Hematopoietic multipotent progenitor cell treated with erythropoietin and hydrocortisone succinate and interleukin-3 and kit ligand, for 4 days (in vitro differentiated cells): Measurements from ENCODE around the gene GABBR2.
"Not testable (repeated sequence)": the region's sequence is repeated elsewhere in the genome, so short reads cannot be mapped to it uniquely, and the experiment has no call there.

Experiments used
- DNase-seq: peaks from one replicate; pipeline ENCODE4 v3.0.0-alpha.2; 2015

GABBR2 gene

GRCh38 chr9:98591696-98592095 is 117.0 kb downstream of the GABBR2 start:
- no peak for DNase-seq

DNA sequence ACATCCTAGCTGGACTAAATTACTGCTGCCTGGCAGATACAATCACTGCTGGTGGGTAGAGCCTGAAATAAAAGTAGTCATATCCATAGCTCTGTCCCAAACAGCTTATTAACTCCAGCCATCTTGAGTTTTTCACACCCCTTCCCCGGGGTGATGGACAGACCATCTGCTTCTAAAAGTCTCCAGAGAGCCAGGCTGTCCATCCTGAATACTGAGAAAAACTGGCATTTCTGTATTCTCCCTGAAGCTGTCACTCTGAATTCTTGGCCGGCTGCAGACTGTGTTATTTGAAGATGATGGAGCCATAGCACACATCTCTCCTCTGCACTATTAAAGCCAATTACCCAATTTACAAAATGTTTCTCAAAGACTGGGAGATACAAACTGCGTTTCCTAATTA is 118.6 kb downstream of the GABBR2 start:
- DNase-seq: no peak

GRCh38 chr9:98589102-98589501 is 119.6 kb downstream of the GABBR2 start:
- no peak for DNase-seq

- not testable (repeated sequence) for DNase-seq
These were observed 123.8 kb downstream of the GABBR2 start for GRCh38 chr9:98584853-98585438.

DNA sequence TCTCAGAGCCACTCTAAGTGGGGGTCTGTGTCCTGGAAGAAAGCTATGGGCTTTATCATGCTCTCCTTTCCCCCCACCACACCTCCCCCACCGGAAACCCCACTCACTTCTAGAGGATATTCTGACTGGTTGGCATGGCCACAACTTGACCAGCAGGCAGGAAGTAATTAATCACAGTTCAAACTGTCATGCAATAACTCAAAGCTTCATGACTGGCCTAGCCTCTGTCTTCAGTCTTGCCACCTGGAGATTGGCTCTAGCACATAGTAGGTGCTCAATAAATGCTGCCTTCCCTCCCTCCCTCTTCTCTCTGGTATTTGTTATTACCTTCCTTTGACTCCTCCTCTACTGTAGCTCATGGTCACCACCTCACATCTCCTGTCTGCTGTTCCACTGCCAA is 124.7 kb downstream of the GABBR2 start:
- peak; percentile 30 for DNase-seq

- no peak for DNase-seq
These were observed 125.3 kb downstream of the GABBR2 start for GRCh38 chr9:98583417-98583816.

- DNase-seq: no peak
These were observed 127.8 kb downstream of the GABBR2 start for GRCh38 chr9:98580956-98581355.

- no peak for DNase-seq
These were observed 129.0 kb downstream of the GABBR2 start for GRCh38 chr9:98579700-98580099.

DNA sequence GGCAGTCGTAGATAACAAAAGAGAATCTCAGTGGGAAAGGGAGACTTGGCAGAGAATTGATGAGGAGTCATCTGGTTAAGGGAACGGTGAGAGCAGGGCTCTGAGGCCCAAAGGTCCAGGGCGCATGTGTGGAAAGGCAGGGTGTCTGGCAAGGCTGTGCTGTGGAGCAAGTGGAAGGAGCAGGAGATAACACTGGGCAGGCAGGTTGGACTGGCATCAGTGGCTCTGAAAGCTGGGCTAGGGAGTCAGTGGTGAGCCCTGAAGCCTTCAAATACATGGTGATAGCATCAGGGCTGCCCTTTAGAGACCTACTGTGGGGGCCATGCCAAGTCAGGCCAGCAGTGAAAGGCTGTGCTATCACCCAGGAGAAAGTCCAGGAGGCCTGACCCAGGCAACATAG is 131.3 kb downstream of the GABBR2 start:
- DNase-seq: no peak

GRCh38 chr9:98576859-98577258 is 131.9 kb downstream of the GABBR2 start:
- no peak for DNase-seq

DNA sequence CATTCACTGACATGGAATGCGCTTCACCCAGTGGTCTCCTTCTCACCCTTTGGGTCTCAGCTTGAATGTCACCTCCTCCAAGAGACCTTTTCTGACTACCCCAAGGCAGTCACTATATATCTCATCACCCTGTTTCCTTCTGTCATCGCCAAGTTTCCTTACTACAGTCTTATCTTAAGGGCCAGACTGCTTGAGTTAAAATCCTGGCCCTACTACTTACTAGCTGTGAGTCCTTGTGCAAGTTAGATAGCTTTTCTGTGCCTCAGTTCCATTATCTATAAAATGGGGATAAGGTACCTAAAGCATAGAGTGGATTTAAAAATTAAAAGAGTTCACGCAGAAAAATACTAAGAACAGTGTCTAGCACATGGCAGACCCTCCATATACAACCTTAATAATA is 132.4 kb downstream of the GABBR2 start:
- peak; percentile 83 for DNase-seq

DNA sequence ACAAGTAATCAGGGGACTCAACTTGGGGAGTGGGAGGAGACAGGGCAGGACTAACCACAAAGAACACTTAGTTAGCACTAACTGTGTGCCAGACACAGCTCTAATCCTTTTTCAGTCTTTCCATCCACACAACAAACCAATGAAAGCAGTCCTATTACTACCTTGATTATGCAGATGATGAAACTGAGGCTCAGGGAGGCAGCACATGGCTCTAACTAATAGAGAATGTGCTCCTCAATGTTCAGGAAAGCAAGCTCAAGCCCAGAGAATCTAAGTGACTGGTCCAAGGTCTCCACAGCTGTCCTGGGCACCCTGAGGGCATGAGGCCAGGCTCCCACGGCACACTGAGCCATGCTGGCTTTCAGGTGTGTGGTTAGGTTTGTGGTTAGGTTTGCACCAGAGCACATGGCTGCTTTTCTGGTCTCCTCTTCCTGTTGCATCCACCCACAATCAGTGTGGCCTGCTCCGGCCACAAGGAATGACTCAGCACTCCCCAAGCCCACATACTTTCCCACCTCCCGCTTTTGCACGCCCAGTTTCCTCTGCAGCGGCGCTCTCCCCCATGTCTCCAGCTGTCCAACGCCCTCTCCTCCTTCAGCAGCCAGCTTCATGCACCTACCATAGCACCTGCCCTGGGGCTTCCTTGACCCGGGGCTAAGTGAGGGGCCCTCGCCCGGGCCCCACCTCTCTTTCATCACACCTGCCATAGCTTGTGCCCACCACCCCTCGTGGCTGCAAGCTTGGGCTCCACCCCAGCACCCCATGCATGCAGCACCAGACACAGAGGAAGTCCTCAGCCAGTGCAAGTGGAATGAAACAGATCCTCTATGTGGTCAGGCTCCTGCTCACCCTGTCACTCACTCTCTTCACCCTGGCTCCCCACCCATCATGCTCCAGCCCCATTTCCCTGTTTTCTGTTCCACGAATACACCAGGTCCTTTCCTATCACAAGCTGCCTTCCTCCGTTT is 133.1 kb downstream of the GABBR2 start:
- peak; percentile 89 for DNase-seq

DNA sequence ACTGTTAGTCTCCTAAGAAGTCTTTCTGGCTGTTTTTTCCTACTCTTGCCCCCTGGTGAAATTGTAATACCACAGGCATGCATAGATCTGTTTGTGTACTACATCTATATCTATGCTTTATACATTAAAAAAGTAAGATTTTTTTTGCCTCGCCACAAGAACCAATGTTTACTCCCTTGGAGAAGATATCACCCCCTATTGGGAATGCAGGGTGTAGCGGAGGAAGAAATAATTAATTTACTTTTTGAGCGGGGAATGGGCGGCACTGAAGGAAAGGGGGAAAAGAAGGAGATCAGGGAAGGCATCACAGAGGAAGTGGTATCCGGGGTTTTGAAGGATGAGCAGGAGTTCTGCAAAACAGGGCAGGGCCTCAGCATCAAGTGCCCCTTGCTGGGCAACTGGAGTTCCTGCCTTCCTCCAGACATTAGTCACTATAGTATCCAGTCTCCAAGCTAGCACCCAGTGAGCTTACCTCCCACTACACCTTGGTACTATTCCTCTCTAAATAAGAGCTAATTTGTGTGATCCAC is 134.9 kb downstream of the GABBR2 start:
- DNase-seq: peak; percentile 13

GRCh38 chr9:98572796-98573195 is 135.9 kb downstream of the GABBR2 start:
- no peak for DNase-seq

GRCh38 chr9:98572054-98572627 is 136.6 kb downstream of the GABBR2 start:
- DNase-seq: no peak

- no peak for DNase-seq
These were observed 137.1 kb downstream of the GABBR2 start for GRCh38 chr9:98571643-98572042.

DNA sequence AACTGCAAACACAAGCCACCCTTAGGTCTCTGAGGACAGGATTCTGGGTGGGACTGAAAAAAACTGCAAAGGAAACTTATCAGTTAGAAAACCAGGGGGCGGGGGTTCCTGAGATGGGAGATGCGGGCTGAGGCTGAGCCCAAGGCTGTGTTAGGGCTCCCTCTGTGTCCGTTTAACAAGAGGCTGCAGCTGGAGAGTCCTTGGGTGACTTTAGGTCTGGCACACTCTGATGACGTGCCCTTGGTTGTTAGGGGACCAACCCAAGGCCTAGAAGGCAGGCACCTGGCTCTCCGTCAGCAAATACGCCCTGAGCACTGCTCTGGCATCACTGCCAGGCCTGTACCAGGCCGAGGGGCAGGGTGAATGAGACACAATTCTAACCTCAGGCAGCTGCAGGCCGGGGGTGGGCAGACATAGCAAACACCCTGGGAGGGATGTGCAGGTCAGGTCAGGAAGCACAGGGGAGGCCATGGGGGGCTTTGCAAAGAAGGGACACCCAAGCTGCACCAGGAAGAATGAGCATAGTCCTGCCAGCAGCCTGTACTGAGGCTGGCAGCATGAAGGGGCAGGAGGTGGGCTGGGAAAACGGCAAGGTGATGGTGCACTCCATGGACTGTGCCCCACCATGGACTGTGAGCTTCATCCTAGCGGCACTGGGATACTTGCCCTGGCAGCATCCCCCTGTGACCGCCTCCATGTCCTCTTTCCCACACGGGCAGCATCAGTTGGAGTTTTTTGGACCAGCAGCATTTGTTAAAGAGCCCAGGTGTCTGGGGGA is 137.9 kb downstream of the GABBR2 start:
- peak; percentile 87 for DNase-seq

DNA sequence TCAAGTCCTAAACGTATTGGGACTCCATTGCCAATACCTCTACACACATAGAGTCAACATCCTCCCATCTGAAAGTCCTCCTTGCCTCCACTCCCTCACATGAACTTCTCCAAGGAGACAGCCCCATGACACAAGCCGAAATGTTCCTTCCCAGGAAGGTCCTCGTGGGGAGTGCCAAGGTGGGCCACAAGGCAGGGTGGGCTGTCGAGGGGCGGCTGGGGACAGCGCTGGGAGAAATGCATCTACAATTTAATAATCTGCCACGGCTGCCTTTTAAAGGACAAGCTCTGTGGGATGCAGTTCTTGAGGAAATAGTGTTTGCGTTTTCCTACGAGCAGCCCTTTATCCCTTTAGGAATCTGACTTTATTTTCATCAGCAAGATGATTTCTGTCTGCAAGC is 138.7 kb downstream of the GABBR2 start:
- no peak for DNase-seq

DNA sequence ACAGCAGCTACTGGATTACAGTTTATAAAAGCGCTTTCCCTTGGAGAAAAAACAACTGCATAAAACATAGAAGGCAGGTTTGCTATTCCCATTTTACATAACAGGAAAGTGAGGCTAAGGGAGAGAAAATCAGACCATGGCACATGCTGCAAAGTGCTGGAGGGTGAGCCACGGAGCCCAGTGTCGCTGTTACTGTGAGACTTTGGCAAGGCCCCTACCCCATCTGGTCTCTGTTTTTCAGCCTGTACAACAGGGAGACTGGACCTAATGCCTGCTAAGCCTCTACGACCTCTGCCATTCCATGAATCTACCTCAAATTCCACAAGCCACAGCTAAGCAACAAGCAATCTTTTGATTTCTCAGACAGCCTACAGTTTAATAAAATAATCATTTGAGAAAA is 139.2 kb downstream of the GABBR2 start:
- DNase-seq: no peak

GRCh38 chr9:98568909-98569469 is 139.7 kb downstream of the GABBR2 start:
- DNase-seq: no peak

- DNase-seq: no peak
These were observed 140.4 kb downstream of the GABBR2 start for GRCh38 chr9:98568234-98568908.
